HG03159 (cell line): ENCODE measurements around the gene EPGN.
A peak's percentile ranks its signal among the peaks of the same experiment; 100 is the strongest.
"Not testable (repeated sequence)": the region's sequence is repeated elsewhere in the genome, so short reads cannot be mapped to it uniquely, and the experiment has no call there.

Experiments
- ATAC-seq: cut with Tn5 transposase; IDR thresholded peaks from one replicate; pipeline ENCODE4 v1.9.1; 2021; ENCODE audit warnings: mild to moderate bottlenecking, moderate library complexity; ENCODE audit not compliant: unreplicated experiment

Gene EPGN

GRCh38 chr4:74335341-74336021, 27.2 kb downstream of the EPGN start:
- peak; percentile 86 for ATAC-seq

GRCh38 chr4:74338792-74339333, 30.6 kb downstream of the EPGN start:
- ATAC-seq, result no peak

GRCh38 chr4:74339501-74339900, 31.2 kb downstream of the EPGN start:
- no peak for ATAC-seq

GRCh38 chr4:74340421-74340820, 32.2 kb downstream of the EPGN start:
- ATAC-seq, result not testable (repeated sequence)

DNA sequence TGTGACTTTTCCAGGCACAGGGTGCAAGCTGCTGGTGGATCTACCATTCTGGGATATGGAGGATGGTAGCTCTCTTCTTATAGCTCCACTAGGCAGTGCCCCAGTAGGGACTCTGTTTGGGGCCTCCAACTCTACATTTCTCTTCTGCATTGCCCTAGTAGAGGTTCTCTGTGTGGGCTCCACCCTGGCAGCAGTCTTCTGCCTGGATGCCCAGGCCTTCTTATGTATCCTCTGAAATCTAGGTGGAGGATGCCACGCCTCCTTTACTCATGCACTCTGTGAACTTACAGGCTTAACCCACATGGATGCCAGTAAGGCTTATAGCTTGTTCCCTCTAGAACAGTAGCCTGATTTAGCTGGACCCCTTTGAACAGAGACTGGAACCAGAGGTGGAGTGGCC, 35.8 kb downstream of the EPGN start:
- ATAC-seq, result no peak

GRCh38 chr4:74353858-74354257, 45.6 kb downstream of the EPGN start:
- no peak for ATAC-seq

GRCh38 chr4:74357965-74358364, 49.7 kb downstream of the EPGN start:
- no peak for ATAC-seq

- ATAC-seq, result no peak
These were observed 53.4 kb downstream of the EPGN start for GRCh38 chr4:74361671-74362070.

GRCh38 chr4:74362347-74362746, 54.1 kb downstream of the EPGN start:
- no peak for ATAC-seq

DNA sequence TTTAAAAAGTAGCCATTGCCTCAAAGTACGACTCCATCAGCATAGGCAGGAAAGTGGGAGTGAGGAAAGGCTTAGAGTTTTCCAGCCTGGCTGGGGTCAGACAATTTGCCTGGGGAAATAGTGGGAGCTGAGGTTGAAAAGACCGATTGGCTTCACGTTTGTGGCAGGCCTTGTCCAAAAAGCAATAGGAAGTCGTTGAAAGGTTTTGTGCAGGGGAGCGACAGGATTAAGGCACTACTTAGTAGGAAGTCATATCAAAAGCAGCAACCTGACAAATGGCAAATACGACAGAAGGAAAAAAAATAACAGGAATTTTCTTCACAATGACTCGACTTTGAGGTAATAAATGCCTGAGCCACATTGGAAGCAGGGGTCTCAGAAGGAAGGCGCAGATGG, 56.0 kb downstream of the EPGN start:
- ATAC-seq, result no peak

GRCh38 chr4:74364652-74365491, 56.6 kb downstream of the EPGN start, which contains the start of gene EREG:
TSS of gene EREG (plus strand) at chr4:74365145. CDS start at chr4:74365309, 164 bp downstream.
- ATAC-seq, result peak; percentile 48

GRCh38 chr4:74365761-74366160, 57.5 kb downstream of the EPGN start:
- ATAC-seq, result no peak
